NCI-H526 treated with DMSO at 0.1 percent for 48 hours (cell line): ENCODE results near the gene LMCD1.

Source experiments
- DNase-seq: peaks from one replicate; lab custom pipeline; 2025; lab: John Stamatoyannopoulos, UW

The LMCD1 gene

DNA sequence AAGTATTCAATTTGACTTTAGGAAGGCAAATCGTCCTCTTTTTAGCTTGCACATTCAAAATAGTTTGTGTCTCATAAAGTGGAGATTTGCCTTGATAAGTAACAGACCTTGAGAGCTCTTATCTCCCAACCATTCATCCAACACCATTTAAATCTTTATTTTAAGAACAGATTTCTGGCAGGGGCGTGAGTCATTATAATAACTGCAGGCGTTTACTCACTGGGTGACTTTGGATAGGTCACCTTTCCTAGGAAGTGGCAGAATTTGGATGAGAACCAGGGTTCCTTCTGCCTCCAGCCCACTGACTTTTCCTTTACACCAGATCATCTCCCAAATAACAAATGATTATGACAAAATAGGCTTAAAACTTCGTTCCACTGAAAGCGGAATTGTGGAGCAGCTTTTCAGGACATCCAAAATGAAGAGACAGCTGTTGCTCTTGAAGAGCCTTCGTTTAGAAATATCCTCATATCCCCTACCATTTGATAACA is 5.0 kb downstream of the LMCD1 start:
- DNase-seq, result no peak

DNA sequence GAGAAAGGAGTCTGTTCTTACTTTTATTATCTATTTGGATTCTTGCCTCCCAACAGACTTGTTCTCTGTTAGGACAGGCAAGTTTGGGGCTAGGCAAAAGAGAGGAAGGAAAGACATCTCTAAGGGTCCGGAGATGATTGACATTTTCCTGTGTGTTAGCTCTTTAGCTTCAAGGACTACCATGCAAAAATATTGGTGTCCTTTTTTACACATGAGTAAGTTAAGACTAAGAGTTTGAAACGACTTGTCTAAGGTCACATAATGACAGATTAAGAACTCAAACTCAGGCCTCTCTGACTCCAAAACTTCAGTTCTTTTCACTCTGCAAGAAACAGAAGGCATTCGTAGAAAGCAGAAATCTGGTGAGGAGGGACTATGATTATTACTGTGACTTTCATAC is 5.9 kb downstream of the LMCD1 start:
- DNase-seq, result no peak

- no peak for DNase-seq
Measured at GRCh38 chr3:8509961-8510360, 8.3 kb downstream of the LMCD1 start.

- DNase-seq, result no peak
Measured at GRCh38 chr3:8512234-8512633, 10.6 kb downstream of the LMCD1 start.

- no peak for DNase-seq
Measured at GRCh38 chr3:8516047-8516661, 14.5 kb downstream of the LMCD1 start.

GRCh38 chr3:8516783-8517182 is 15.2 kb downstream of the LMCD1 start:
- DNase-seq, result no peak

GRCh38 chr3:8517487-8517886 is 15.9 kb downstream of the LMCD1 start:
- DNase-seq, result no peak

DNA sequence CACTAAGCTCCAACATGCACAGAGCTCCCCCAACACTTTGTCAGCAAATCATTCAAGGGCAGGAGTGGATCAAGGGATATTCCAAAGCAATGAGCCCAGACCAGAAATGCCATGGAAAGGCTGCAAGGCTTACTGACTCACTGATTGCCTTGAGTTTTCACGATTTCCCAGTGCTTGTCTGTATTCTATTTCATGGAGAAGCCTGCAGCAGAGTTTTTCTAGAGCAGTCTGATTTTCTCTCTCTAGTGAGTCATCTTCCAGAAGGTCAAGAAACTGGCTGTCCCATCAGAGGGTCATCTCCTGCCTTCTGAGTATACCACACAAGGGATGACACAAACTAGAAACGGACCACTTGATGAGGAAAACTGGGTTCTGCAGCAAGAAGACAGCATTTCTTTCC is 16.5 kb downstream of the LMCD1 start:
- no peak for DNase-seq

DNA sequence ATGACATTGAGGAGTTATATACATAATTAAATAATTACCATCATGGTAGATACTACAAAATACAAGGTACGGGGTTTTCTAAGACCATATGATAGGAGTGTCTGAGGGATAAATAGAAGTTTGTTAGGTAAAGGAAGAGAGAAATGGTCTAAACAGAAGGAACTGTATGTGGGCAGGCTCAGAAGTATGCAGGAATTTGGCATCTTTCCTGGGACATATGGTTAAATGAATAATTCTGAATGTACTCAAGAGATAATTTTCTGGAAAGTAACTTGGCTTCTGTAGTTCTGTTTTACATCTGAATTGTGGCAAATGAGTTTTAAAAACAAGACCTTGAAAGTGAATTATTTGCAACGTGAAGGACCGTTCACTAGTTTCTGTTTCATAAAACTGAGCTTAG is 17.5 kb downstream of the LMCD1 start:
- no peak for DNase-seq

DNA sequence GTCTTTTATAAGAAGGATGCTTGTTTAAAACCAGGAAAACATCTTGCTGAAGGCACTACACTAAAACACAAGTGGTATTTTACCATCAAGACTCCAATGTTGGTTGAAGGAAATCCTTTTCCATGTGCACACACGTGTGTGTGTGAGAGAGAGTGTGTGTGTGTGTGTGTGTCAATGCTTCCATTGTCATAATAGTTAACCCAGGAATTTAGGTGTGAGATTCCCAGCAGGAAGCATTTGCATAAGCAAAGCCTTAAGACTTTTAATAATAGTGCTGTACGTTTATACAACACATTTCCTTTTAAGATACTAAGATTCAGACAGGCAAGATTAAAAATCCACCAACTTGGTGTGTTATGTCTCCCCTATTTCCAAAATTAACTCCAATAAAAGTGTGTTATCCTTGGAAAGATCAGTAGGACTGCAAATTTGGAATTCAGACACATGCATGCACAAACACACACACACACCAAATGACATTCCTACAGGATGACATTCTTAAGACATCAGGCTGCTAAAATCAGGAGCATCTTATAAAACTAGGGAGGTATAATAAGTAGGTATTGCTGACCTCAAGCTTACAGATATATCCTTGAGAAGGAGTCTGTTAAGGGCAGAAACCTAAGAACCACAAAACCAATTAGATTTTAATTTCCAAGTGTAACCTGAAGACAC is 18.3 kb downstream of the LMCD1 start:
- no peak for DNase-seq

DNA sequence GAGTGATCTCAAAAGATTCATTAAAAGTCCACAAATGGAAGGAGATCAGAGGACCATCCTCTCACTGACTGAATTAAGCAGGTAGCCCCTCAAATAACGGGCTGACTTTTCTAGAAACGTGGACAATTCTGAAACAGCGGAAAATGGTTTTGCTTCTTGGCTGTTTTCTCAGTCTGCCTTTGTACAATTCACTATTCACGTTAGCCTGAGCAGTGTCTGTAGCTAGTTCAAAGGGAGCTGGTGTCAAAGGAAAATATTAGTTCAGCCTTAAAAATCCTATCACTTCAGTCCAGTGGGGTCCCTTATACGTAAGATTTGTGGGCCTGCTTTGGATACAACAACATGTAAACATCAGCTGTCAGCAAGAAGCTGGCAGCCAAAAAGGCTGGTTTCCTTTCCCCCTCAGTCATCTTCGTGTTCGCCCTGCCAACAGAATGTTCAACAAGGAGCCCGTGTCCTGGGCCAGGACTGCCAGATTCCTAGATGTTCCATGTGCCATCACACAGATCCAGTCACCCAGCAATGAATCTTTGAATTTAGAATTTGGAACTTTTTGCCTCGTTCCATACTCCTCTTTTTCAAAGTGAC is 19.3 kb downstream of the LMCD1 start:
- DNase-seq, result no peak

GRCh38 chr3:8523041-8523440 is 21.4 kb downstream of the LMCD1 start:
- no peak for DNase-seq

DNA sequence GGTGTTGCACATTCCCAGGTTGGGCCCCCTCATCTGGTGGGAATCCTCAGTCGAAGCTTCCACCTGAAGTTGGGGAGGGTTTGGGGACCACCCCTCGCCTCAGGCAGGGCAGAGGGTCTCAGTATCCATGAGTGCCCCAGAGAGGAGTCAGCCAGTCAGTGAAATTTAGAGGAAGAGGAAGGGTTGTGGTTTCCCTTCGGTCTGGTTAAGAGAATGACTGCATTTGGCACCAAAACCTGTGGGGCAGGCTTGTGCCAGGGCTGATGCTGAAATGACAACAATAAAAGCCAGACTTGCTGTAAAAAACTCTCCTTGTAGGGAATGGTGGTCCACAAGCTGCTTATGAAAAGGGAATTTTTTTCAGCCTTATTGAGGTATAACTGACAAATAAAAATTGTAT is 22.6 kb downstream of the LMCD1 start:
- DNase-seq, result no peak

- DNase-seq, result no peak
Measured at GRCh38 chr3:8524656-8525399, 23.2 kb downstream of the LMCD1 start.

DNA sequence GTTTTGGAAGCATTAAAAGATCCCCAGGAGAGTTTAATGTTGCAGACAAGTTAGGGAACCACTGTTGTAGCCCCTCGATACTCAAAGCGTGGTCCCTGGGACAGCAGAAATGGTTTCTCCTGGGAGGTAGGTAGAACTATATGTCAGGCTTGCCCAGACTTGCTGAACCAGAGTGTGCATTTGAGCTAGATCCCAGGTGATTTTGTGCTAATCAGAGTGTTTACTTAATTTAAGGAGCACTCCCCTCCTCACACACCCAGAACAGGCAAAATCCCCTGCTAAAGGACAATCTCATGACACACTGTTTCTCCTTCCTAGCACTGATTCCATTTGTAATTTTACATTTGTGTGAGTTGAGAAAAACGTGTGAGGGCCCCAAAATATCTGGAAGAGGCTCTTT is 24.3 kb downstream of the LMCD1 start:
- no peak for DNase-seq

- DNase-seq, result no peak
Measured at GRCh38 chr3:8529181-8529637, 27.6 kb downstream of the LMCD1 start.

DNA sequence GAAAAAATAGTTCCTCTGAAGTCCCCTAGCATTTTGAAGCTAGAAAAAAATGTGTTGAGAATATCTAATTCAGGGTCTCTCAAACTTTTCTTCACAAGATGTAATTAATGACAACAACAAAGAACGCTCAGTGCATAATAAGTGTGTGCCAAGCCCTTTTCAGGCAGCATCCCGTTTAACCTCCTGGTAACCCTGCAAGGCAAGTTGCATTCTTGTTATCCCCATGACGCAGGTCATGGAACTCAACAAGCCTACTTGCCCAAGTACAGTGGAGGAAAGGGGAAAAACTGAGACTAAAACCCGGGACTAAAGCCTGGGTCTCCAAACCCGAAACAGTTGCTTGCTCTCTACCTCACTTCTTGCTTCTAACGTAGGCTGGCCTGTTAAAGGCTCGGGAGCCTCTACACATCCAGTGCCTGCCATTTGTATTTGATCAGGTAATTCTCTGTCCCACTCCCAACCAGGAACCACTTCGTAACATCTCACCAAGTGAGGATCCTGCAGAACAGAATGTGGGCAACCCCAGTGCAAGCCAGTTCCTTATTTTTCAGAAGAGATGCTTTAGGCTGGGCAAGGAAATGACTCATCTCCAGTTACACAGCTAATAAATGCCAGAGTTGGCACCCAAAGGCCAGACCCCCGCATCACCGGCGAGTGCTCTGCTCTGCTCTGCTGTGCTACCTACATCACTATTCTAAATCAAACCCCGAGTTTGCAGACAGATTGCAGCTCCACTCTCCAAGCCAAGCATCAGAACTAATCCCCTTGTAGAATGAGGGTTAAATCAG is 28.3 kb downstream of the LMCD1 start:
- no peak for DNase-seq

DNA sequence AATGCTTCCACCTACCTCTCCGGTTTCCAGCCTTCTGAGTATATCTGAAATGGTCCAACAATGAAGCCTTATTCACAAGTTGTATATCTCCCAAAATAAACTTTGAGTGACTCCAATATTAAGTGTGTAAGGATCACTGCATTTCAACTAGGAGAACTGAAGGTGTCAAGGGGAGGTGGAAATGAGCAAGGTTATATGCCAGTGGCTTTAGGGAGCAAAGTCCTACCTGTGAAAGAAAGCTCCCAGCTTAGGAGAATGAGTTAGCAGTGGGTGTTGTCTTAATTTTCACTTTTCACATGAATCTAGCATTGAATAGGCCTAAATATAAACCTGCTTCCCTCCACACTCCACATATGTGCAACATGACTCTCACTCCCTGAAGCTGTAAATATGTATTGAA is 29.0 kb downstream of the LMCD1 start:
- no peak for DNase-seq

DNA sequence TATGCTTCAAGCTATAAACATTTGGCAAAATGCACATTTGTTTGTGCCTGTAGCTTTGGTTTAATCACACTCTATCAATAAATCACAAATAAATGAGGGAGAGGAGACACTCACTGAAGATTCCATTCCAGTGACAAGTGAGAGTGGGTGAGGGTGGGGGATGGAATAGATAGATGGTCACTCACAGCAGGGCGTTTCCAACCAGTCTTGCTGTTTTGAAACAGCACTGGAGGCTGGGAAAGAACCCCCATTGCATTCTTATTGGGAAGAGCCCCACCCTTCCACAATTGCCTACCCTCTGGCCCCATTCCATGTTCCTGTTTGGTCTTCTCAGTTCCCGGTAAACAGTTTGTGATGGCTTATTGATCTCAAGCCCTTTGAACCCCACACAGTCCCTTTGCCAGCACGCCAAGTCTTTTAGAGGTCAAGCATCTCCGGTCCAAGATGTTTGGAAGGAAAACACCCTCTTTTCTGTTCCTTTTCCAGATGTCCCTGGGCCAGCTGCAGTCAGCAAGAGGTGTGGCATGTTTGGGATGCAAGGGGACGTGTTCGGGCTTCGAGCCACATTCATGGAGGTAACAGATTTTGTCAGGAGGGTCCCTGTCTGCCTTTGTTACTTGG is 30.7 kb downstream of the LMCD1 start:
- no peak for DNase-seq

- no peak for DNase-seq
Measured at GRCh38 chr3:8536096-8537056, 34.8 kb downstream of the LMCD1 start.
